ENCODE data around the gene SKAP2.

SKAP2 gene

DNA sequence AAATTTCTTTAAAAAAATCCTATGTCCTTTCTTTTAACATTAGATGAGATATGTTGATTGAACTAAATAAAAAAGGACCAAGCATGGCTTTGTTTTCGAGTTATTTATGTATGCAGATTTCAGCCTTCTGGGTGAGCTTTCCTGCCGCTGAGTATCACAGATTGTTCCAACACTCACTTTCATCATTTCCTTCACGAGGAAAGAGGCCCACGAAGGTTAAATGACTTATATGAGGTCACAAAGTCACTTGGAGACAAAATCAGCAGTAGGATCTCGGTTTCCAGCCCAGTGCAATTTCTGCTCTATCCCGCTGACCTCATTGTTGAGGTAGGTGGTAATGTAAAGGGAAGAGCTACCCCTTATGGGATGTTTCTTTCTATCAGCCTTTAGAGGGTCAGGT is 226.8 kb downstream of the SKAP2 start:
- peaks cover 0 to 9% of the 10 kb centered on the region in 2 donors for H3K27me3 Mint-ChIP-seq
- H3K4me3 Mint-ChIP-seq, result no peak overlapping the region
- no peak for ATAC-seq (replicated peaks)

DNA sequence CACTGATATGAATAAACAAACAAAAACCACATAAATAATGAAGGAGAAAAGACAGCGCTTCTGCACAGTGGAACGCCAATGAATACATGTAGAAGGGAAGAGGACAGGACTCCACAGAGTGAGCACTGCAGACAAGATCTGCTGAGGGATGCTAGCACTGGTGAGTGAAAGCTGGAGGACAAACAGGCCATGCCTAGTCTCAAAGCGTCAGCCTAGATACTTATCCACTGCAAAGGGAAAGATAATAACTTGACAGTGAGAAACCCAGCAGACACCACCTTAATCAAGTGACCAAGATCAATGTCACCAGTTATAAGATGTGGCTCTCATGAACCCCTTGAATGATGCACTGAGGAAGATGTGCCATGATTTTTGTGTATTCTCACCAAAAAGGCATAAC is 227.6 kb downstream of the SKAP2 start:
- H3K9me3 Mint-ChIP-seq, result no peaks in the 10 kb centered on the region
- H3K27ac Mint-ChIP-seq, result no peak overlapping the region
- no peaks in the 10 kb centered on the region for H3K36me3 Mint-ChIP-seq (ENCODE audit: insufficient read depth)
- no peak for ATAC-seq (replicated peaks)
- no peak for DNase-seq
- peaks cover 2 to 9% of the 10 kb centered on the region in 2 donors for H3K27me3 Mint-ChIP-seq
- peaks cover 2 to 5% of the 10 kb centered on the region in 2 donors for H3K4me1 Mint-ChIP-seq (ENCODE audit: low read depth in 2 of 2)
- H3K4me3 Mint-ChIP-seq, result no peak overlapping the region

More for the DNA sequence above, 226.8 kb downstream of the SKAP2 start:
- Mint-ChIP-seq H3K36me3 (ENCODE audit: insufficient read depth) (no peaks in the 10 kb centered on the region), H3K27ac (no peak overlapping the region), H3K9me3 (no peaks in the 10 kb centered on the region), H3K4me1 (ENCODE audit: low read depth in 2 of 2) (peaks cover 2 to 5% of the 10 kb centered on the region in 2 donors)
- no peak for DNase-seq

DNA sequence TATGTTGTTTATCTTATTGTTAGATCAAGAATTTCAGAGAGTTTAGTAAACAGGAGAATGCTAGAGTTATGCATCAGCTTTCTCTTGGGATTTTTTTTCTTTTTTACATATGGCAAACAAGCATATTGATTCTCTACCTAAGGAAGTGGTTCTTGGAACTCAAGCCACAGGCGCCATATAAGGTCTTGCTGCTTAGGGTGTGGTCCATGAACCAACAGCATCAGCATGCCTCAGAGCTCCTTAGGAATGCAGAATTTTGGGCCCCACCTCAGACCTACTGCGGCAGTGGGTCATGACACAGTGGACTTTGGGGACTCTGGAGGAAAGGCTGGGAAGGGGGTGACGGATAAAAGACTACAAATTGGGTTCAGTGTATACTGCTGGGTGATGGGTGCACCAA is 230.8 kb downstream of the SKAP2 start:
- H3K27me3 Mint-ChIP-seq, result peaks cover 17 to 20% of the 10 kb centered on the region in 2 donors
- no peak overlapping the region for H3K27ac Mint-ChIP-seq
- H3K9me3 Mint-ChIP-seq, result no peaks in the 10 kb centered on the region
- no peak overlapping the region for H3K4me3 Mint-ChIP-seq
- H3K36me3 Mint-ChIP-seq (ENCODE audit: insufficient read depth), result no peaks in the 10 kb centered on the region
- ATAC-seq (replicated peaks), result no peak
- DNase-seq, result no peak
- peaks cover 2 to 5% of the 10 kb centered on the region in 2 donors for H3K4me1 Mint-ChIP-seq (ENCODE audit: low read depth in 2 of 2)

DNA sequence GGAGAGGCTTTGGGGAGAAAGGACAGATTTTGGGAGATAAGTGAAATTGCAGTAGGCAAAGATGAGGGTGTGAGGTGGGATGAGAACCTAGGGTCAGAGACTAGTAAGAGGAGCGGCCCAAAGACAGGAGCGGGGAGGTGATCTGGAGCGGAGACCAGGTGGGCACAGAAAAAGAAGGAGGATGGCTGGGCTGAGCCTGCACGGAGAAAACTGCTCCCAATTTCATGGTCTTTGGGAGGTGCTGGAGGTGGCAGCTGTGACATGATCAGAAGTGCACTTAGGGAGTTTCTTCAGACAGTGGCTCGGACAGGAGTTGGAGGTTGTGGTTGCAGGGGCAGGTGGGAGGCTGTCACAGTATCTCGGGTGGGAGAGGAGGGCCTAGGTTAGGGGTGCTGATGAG is 232.8 kb downstream of the SKAP2 start:
- Mint-ChIP-seq H3K4me1 (ENCODE audit: low read depth in 2 of 2) (peaks cover 2 to 5% of the 10 kb centered on the region in 2 donors), H3K4me3 (no peak overlapping the region)

DNA sequence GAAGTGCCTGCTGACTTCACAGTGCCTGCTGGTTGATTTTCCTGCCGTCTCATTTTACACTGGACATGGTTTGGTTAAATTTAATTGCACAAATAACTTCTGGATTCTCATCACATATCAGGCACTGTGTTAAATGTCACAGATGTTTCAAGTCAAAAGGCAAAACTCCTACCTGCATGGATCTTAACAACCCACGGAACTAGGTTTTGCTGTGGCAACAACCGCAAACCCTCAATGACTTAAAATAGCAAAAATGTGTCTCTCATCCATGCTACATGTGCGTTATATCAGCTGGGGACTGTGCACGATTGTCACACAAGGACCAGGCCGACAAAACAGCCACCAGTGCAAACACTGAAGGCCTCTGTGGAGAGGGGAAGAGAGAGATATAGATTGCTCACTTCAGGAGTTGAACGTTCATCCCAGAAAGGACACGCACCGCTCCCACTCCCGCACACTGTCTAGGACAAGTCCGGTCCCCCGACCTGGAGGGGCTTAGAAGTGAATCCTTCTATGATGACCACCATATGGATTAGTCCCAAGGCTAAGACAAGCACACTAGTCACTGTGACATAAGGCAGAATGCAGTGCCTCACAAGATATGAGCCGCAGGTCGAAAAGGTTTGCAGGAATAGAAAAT is 233.3 kb downstream of the SKAP2 start:
- DNase-seq (no peak), ATAC-seq (replicated peaks) (no peak)
- Mint-ChIP-seq H3K27me3 (peaks cover 20 to 35% of the 10 kb centered on the region in 2 donors), H3K36me3 (ENCODE audit: insufficient read depth) (no peaks in the 10 kb centered on the region), H3K9me3 (no peaks in the 10 kb centered on the region), H3K4me3 (no peak overlapping the region), H3K4me1 (ENCODE audit: low read depth in 2 of 2) (peaks cover 2 to 5% of the 10 kb centered on the region in 2 donors), H3K27ac (no peak overlapping the region)

More for the DNA sequence above, 232.8 kb downstream of the SKAP2 start:
- Mint-ChIP-seq H3K9me3 (no peaks in the 10 kb centered on the region), H3K27me3 (peaks cover 20 to 30% of the 10 kb centered on the region in 2 donors), H3K27ac (no peak overlapping the region), H3K36me3 (ENCODE audit: insufficient read depth) (no peaks in the 10 kb centered on the region)
- ATAC-seq (replicated peaks) (no peak), DNase-seq (no peak)

DNA sequence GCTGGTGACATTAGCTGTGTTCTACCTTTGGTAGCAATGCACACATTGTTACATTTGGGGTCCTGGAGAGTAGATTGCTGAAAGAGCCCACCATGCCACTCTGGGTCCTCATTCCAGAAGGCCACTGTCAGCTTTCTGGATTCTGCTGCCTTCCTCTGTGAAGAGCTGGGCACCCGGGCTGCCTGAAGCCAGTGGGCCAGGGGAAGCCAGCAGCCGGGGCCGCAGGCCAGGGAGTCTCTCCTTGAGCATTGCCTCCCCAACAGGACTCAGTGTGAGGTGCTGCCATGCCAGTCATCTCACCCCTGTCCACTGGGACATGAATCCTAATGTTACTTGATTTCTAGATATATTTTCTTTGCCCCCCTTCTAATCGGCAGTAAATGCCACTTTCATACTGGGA is 234.0 kb downstream of the SKAP2 start:
- peaks cover 2 to 5% of the 10 kb centered on the region in 2 donors for H3K4me1 Mint-ChIP-seq (ENCODE audit: low read depth in 2 of 2)
- no peak for ATAC-seq (replicated peaks)
- no peak overlapping the region for H3K4me3 Mint-ChIP-seq
- no peak overlapping the region for H3K27ac Mint-ChIP-seq
- DNase-seq, result no peak
- H3K9me3 Mint-ChIP-seq, result no peaks in the 10 kb centered on the region
- peaks cover 20 to 37% of the 10 kb centered on the region in 2 donors for H3K27me3 Mint-ChIP-seq
- no peaks in the 10 kb centered on the region for H3K36me3 Mint-ChIP-seq (ENCODE audit: insufficient read depth)

DNA sequence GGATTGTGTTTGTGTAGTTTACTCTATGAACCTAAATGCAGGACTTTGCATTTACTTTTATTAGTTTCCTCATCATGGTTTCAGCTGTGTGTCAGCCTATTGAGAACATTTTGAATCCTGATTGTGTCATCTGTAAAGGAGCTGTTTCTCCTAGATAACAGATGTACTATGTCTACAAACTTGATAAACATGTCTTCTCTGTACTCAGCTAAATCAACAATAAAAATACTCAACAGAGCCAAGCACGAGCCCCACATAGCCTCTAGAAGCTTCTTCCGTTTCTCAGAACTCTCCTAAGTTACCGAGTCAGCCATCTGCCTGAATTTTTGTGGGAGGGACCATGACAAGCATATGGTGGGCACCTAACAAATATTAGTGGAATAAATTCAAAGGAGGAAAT is 234.7 kb downstream of the SKAP2 start:
- Mint-ChIP-seq H3K4me3 (no peak overlapping the region), H3K9me3 (no peaks in the 10 kb centered on the region), H3K27ac (no peak overlapping the region), H3K4me1 (ENCODE audit: low read depth in 2 of 2) (peaks cover 2 to 5% of the 10 kb centered on the region in 2 donors), H3K36me3 (ENCODE audit: insufficient read depth) (no peaks in the 10 kb centered on the region), H3K27me3 (peaks cover 22 to 37% of the 10 kb centered on the region in 2 donors)
- ATAC-seq (replicated peaks) (no peak), DNase-seq (no peak)

DNA sequence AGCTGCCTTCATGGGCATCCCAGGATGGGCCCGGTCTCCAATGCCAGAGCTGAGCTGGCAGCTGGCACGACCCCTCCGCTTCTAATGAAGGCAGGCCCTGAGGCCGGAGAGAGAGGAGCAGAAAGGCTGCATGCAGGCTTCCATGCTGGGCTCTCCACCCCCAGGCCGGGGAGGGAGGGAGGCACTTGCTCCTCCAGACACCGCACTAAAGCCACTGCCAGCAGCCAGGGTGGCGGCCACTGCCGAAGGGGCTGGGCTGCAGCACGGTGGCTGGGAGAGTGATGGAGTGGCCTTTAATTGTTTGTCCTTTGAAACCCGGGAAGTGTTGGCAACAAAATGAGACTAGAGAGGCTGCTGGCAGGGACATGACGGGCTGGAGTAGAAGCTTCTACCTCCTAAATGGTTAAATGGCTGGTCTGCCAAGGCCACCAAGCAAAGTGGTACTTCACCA is 236.5 kb downstream of the SKAP2 start:
- Mint-ChIP-seq H3K36me3 (ENCODE audit: insufficient read depth) (no peaks in the 10 kb centered on the region), H3K27ac (no peak overlapping the region), H3K4me3 (no peak overlapping the region)

DNA sequence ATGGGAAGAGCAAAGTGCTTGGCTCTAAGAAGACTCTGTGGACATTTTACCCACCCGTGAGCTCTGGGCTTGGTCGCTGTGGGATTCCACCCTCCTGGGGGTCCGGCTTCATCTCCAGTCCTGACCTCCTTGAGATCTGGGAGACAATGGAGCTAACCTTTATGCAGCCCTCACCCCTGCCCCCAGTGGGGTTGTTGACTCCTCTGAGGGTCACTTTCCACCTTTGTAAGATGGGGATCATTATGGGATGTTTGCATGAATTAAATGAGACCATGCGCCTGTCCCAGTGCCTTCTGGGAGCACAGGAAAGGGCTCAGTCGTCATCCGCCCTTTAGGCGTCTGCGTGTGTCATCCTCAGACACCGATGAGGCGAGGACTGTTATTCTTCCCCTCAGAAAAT is 237.2 kb downstream of the SKAP2 start:
- no peak overlapping the region for H3K4me3 Mint-ChIP-seq
- no peak for DNase-seq
- no peaks in the 10 kb centered on the region for H3K9me3 Mint-ChIP-seq
- H3K4me1 Mint-ChIP-seq (ENCODE audit: low read depth in 2 of 2), result no peaks in the 10 kb centered on the region
- no peaks in the 10 kb centered on the region for H3K36me3 Mint-ChIP-seq (ENCODE audit: insufficient read depth)
- H3K27me3 Mint-ChIP-seq, result peaks cover 16 to 47% of the 10 kb centered on the region in 2 donors
- no peak overlapping the region for H3K27ac Mint-ChIP-seq
- no peak for ATAC-seq (replicated peaks)

More for the DNA sequence above, 236.5 kb downstream of the SKAP2 start:
- DNase-seq (no peak), ATAC-seq (replicated peaks) (no peak)
- Mint-ChIP-seq H3K9me3 (no peaks in the 10 kb centered on the region), H3K27me3 (peaks cover 16 to 47% of the 10 kb centered on the region in 2 donors), H3K4me1 (ENCODE audit: low read depth in 2 of 2) (no peaks in the 10 kb centered on the region)

DNA sequence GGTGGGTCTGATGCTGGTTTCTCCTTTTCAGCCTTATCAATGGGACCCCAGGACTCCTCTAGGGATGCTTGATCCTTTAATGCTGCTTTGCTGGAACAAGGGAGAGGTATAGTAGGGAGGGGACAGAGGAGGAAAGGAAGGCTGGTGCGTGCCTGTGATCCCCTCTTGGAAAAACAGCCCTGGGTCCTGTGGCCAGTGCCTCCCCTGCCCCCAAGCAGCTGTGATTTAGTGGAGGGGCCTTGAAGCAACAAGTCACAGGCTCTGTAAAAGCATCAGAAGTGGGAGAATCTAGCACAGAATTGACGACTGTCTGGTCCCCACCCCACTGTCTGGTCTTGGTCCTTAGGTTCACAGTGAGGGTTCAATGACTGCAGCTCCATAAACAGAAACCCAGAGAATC is 237.7 kb downstream of the SKAP2 start:
- DNase-seq, result no peak
- Mint-ChIP-seq H3K27ac (no peak overlapping the region), H3K27me3 (peaks cover 16 to 44% of the 10 kb centered on the region in 2 donors), H3K4me1 (ENCODE audit: low read depth in 2 of 2) (no peaks in the 10 kb centered on the region), H3K36me3 (ENCODE audit: insufficient read depth) (no peaks in the 10 kb centered on the region), H3K9me3 (no peaks in the 10 kb centered on the region), H3K4me3 (no peak overlapping the region)
- no peak for ATAC-seq (replicated peaks)

DNA sequence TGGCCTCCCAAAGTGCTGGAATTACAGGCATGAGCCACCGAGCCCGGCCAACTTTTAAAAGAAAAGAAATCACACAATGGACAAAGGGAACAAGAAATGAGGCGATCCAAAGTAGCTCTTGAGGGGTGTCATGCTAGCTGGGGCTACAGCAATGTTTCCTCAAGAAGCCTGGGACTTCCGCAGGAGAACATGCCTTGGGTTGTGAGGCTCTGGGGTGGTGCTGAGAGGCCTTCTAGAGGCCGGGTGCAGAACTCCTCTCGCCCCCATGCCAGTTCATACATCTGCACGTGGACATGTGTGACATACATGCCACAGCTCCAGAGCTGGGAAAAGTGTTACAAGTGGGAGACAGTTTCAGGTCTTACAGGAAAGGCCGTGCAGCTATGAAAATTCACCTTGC is 238.2 kb downstream of the SKAP2 start:
- ATAC-seq (replicated peaks) (no peak), DNase-seq (no peak)
- no peak overlapping the region for H3K4me3 Mint-ChIP-seq
- H3K27ac Mint-ChIP-seq, result no peak overlapping the region
- no peaks in the 10 kb centered on the region for H3K36me3 Mint-ChIP-seq (ENCODE audit: insufficient read depth)
- H3K27me3 Mint-ChIP-seq, result peaks cover 11 to 42% of the 10 kb centered on the region in 2 donors
- no peaks in the 10 kb centered on the region for H3K9me3 Mint-ChIP-seq
- no peaks in the 10 kb centered on the region for H3K4me1 Mint-ChIP-seq (ENCODE audit: low read depth in 2 of 2)

DNA sequence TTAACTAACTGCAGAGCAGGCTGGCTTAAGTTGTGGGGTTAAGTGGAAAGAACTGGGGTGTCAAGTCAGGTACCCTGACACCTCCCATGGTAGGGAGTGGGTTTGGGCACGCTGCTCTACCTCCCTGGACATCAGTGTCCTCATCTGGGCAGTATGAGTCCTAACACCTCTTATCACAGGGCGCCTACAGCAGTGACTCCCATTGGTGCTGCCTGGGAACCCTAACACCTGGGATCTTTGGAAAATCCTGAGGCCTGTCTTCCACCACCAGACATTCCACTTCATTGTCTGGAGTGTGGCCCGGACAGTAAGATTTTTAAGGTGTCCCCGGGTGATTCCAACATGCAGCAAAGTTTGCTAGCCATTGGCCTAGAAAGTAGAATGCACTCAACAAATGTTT is 239.1 kb downstream of the SKAP2 start:
- Mint-ChIP-seq H3K4me3 (no peak overlapping the region), H3K36me3 (ENCODE audit: insufficient read depth) (no peaks in the 10 kb centered on the region), H3K27me3 (peaks cover 10 to 46% of the 10 kb centered on the region in 2 donors), H3K27ac (no peak overlapping the region), H3K4me1 (ENCODE audit: low read depth in 2 of 2) (no peaks in the 10 kb centered on the region), H3K9me3 (no peaks in the 10 kb centered on the region)
- no peak for DNase-seq
- no peak for ATAC-seq (replicated peaks)

DNA sequence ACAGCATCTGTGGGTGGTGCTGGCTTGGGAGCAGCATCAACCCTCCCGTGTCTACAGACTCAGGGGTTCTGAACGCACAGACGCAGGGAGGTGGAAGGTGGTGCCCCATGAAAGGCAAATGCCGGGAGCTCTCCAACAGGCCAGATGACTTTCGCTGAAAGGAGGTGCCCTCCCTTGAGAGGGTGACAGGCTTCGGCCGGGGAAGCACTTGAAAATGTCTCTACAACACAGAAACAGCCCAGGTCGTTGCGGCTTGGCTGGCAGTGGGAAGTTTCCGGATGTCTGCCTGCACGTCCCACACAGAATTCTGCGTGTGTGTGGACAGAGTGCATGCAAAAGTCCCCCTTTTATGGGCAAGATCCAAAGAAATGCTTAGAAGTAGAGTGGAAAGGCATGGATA is 239.6 kb downstream of the SKAP2 start:
- H3K4me3 Mint-ChIP-seq, result no peak overlapping the region
- DNase-seq (no peak), ATAC-seq (replicated peaks) (no peak)
- no peaks in the 10 kb centered on the region for H3K9me3 Mint-ChIP-seq
- H3K27me3 Mint-ChIP-seq, result peaks cover 10 to 47% of the 10 kb centered on the region in 2 donors
- no peaks in the 10 kb centered on the region for H3K4me1 Mint-ChIP-seq (ENCODE audit: low read depth in 2 of 2)
- no peaks in the 10 kb centered on the region for H3K36me3 Mint-ChIP-seq (ENCODE audit: insufficient read depth)
- no peak overlapping the region for H3K27ac Mint-ChIP-seq

DNA sequence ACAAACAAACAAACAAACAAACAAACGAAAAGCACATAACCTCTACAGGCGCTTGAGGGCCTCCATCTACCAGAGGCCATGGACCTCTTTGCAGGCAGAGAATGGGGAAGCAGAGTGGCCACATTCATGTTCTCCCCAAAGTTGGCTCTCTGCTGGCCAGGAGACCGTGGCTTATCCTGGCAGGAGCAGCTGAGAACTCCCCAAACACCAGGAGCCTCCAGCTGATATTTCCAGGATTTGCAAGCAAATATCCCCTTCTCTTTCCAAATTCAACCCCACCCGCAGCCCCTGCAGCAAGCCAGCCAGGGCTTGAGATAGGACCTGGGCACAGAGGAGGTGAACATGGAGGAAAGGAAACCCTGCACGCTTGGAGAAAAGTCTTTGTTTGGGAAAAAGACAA is 240.0 kb downstream of the SKAP2 start:
- H3K27ac Mint-ChIP-seq, result no peak overlapping the region
- DNase-seq, result no peak
- H3K27me3 Mint-ChIP-seq, result peaks cover 7 to 48% of the 10 kb centered on the region in 2 donors
- H3K4me1 Mint-ChIP-seq (ENCODE audit: low read depth in 2 of 2), result no peaks in the 10 kb centered on the region
- no peak for ATAC-seq (replicated peaks)
- H3K9me3 Mint-ChIP-seq, result no peaks in the 10 kb centered on the region
- no peaks in the 10 kb centered on the region for H3K36me3 Mint-ChIP-seq (ENCODE audit: insufficient read depth)
- no peak overlapping the region for H3K4me3 Mint-ChIP-seq
